ENCODE results near the gene IL21.

Gene IL21

DNA sequence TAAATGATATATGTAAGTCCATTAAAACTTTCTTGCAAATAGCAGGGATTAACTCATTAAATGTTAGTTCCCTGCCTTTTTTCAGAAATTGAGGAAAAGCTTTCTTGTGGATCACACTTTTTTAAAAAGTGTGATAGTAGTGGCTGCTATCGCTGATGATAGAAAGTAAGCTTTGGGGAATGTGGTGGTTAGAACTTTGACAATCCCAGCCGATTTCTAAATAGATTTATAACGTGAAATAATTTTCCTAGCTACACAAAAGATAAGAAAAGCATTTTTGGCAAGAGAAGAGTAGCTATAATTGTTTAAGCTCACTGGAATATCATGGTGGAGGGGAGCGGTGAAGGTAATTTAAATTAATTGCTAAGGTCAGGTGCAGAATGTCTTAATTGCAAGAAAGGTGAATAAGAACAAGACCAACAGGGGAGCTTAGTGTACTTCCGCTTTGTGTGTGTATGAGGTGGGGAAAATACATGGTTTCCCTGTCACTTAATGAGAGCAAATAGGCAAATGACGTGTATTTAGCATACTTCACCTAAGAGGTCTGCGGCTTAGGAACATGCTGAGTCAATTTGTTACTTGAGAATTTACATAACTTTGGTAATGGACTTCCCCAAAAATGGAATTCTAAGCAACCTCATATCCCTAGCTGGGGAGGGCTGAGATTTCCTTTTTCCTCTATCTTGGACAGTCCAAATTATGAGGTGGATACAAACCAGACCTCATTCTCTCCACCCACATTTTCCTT is 11.7 kb upstream of the IL21 start:
- DNase-seq = no peak

DNA sequence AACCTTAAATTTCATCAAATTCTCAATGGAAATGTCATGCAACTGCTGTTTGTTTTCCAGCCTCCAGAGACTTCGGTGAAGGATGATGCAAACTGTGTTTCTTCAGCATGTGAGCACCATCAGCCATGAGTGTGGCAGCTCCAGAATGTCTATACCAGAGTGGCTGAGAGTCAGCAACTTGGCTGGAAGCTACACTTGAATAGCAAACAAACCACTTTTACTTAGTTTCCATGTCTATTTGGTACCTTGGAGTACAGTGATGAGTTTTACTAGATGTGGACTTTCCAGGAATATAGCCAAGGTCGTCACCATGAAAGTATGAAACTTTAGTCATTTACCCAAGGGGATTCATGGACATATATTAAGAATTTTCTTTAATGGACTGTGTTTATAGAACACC is 4.3 kb upstream of the IL21 start:
- no peak for DNase-seq

DNA sequence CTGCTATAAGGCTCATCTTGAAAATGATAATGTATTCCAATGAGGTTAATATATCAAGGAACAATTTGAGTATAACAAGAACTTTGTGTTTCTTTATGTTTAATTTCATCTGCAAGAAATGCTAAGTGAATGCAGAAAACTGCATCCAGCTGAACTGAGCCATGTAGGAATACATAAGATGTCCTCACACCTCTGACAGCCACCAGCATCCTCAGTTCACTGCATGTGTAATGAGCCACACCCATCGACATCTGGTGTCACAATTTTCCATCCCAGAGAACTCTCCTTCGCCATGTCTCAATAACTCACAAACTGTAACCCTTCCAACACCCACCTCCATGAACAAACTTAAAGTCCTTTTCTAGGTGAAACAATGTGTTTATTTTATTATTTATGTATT is 3.3 kb upstream of the IL21 start:
- DNase-seq = no peak

DNA sequence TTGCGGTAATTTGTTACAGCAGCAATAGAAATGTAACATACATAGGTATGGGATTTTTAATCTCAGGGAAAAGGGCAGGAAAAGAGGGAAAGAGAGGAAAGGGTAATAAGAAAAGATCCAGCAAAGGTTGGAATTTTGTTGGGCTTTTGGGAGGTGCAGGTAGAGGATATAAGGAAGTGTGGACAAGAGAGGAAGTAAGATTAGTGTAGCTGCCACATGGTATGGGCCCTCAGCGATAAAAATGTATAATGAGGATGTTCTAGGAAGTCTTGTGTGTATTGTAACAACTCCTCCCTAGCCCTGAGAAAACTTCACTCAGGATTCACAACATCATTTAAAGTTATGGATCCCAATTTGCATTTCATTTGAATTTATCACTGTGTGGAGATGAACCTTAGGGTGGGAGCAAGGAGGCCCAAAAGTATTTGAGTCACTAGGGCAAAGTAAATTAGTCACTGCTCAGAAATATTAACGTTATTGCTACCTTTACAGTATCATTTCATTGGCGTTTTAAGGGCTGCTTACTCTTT is 2.8 kb upstream of the IL21 start:
- no peak for DNase-seq

DNA sequence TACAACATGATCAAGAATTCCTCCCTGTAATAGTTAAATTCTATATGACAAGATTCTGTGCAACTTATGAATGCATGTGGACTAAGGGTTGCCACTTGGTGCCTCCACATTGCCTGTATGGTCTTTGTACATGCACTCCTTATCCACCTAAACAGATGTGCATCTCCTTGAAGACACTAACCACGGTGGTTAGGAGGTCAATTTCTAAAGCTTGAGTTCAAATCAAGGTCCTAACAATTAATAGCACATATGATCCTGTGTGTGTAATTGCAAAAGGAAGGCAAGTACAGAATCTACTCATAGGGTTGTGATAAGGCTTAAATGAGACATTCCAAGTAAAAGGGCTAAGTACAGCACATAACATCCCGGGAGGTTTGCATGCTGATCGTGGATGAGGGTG is 1.5 kb upstream of the IL21 start:
- DNase-seq = no peak

DNA sequence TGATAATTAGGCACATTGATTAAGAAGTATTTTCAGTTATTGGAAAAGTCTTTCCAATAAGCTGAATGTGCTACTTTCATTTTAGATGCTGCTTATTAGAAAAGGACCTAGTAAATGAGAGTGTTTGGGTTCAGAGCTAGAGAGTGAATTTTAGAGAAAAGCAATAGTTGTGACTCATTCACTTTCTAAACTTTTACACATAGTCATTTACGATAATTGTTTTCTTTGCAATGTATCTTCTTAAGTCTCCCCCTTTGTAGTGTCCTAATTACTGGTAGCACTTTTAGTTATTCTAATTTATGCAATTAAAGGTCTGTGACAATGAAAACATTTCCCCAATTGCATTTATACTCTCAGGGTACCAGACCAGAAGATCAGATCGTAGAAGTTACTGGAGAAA is 1.3 kb downstream of the IL21 start:
- no peak for DNase-seq

DNA sequence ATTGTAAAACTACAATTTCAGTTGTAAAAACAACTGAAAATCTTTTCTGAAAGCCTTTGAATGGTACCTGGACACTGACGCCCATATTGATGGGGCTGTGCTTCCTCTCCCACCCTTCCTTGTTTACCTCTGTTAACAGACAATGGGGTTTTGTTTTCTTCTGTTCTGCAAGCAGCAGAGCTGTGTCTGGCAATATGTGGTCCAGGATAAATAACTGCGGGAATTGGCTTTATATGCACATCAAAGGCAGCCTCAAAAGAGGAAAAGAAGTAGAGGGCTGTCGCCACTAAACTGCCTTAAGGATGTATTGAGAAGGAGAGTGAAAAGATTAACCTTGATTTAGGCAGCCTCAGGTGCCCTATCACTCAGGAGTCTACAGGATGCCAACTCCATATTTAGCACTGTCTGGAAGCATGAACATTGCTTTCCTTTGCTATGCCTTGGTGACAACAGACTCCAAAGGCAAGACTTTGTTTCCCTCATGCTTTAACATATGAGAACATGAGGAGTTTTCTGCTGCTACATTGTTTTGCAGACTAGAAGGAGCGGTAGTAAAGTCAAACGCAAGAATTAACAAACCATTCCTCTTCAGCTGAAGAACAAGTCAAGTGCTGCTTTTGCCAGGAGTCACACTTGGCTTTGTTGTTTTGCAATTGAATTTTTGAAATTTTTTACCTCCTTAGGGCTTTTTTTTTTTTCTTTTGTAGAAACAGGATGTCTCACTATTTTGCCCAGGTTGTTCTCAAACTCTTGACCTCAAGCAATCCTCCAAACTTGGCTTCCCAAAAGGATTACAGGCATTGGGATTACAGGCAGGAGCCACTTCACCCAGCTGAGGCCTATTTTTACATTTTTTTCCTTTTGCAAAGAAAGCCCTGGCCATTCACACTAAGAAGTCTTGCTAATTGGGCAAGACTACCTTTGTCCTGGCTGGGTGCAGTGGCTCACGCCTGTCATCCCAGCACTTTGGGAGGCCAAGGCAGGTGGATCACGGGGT is 3.0 kb downstream of the IL21 start:
- DNase-seq = no peak

DNA sequence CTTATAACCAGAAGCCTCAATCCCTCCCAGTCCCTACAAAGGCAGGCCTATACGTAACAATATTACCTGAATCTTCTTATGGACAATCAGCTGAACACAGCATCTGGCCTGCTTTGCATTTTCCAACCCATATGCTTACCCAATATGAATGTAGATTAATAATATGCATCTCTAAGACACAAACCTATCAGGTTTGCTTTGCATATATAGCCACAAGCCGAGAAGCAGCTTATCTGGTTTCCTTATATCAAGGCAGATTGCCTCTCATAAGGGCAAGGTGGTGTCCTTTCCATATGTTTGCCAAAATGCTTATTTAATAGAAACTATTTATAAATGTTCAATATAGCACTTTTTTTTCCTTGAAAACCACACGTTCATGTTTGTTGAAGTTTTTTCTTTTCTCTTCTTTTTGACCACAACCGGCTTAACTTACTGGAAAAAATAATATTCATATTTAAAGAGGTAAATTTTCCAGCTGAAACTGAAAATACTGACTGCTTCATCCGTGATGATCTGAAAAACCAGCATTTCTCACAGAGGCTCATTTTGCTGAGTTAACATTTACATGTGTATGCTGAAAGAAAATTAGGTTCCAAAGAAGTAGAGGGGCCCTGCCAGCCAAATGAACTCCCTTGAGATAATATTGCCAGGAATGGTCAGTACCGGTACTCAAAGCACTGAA is 3.8 kb downstream of the IL21 start:
- DNase-seq = no peak

DNA sequence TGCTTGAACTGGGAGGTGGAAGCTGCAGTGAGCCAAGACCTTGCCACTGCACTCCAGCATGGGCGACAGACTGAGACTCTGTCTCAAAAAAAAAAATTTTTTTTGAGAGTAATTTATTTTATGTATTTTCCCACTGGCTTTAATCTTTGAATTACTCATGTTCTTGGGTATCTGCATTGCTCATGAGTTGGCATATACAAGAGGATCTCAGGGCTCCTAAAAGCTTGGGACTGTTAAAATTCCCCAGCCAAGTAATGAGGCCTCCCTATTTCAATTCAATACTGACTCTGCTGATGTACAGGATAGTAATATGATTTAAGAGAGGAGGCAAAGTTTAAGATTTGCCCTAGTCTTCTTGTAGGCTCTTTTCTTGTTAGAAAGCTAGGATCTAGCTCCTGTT is 6.2 kb downstream of the IL21 start:
- no peak for DNase-seq

DNA sequence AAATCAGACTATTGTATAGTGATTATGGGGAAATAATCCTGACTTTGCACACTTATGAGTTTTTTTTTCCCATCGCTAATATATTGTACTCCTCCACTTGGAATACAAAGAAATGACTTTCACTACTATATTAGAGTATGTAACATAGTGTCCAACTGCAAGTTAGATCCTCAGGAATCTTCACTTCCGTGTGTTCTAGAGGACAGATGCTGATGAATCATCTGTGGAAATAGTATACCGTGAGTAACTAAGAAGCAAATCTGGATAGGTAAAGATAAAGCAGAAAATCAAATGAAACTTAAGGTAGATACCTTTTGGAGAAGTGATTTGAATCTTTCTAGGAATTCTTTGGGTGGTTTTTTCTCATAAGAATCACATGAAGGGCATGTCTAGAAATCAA is 8.3 kb downstream of the IL21 start:
- no peak for DNase-seq

DNA sequence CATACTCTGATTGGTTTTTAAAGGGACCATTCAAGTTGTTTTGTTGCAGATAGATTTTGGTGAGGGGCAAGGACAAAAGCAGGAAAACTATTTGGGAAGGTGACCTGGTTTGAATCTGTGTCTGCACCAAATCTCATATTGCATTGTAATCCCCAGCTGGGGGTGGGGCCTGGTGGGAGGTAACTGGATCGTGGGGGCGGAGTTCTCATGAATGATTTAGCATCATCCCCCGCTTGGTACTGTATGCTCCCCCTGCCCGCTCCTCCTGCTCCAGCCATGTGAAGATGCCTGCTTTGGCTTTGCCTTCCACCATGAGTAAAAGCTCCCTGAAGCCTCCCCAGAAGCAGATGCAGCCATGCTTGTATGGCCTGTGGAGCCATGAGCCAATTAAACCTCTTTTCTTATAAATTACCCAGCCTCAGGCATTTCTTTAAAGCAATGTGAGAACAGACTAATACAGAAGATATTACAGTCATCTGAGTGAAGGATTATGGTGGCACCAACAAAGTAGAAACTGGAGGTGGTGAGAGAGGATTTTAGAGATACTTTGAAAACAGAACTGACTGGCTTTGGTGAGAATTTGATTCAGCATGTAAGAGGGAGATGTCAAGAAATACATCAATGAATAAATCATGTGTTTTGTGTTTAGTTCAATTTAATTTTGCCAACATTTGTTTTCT is 14.4 kb downstream of the IL21 start:
- DNase-seq = no peak

DNA sequence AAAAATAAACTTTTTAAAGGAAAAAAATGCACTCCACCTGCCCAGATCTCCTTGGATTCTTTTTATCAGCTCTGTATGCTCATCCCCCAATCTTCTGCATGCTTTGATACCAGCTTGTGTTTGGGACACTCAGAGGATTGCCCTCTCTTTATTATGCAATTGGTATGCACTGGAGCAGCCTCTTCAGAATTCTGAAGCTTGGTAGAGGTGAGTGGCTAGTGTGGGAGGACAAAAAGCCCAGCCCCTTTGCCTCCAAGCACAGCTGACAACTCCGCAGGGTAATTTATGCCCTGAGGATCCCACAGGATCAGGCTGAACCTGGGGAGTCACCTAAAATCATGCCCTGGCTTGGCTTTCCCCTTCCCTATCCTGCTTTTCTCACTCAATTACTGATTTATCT is 16.7 kb downstream of the IL21 start:
- no peak for DNase-seq

DNA sequence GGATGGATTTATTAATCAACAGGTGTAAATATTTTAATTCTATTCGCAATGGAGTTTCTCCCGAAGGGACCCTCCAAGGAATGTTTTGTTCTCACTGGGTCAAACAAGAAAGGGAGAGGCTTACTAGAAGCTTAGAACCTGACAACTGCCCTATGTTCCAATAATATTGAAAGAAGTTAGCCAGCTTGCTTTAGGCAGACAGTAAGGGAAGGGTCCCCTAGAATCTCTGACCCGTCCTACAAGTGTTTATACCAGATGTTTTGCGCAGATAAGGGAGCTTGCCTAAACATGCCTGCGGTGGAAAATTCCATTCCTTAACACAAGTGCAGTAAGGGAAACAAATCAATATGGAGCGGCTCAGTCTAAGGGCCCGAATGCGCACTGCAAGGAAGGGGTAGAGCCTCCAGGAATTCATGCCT is 17.7 kb downstream of the IL21 start:
- DNase-seq = no peak

DNA sequence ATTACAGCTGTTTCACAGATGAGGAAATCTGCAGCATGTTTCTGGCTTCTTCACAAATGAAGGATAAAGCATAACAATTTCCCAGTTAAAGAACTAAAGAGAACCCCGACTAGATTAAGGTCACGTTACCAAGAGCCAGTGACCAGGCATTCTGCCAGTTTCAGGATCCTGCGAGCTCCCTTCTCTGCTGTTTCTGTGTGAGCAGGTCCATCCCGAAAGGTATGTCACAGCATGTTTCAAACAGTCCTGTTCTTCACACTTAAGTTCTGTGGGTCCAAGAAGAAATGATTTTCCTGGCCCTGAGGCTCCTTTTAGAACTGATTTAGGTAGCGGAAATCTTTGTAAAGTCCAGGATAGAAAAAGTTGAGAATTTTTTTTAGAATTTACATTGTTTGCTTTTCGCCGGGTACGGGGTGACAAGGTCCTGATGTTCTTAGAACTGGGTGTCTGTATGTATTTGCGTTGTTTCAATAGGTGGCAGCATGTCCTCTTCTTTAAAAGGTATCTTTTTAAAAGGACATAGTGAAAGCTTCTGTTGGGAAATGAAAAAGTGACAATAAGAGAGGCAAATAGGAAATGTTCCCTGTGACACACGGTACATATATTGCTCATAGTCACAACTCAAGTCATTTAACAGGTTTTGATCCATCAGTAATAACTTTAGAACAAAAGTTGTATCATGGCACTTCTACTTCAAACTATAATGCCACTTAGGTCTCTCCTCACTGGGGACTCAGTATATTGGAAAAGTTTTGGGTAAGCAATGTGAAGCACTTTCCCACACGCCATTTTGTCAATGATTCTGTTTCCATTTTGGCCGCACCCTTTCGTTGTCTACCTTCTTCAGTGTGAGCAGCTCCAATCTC is 18.4 kb downstream of the IL21 start:
- DNase-seq = peak; percentile 60

DNA sequence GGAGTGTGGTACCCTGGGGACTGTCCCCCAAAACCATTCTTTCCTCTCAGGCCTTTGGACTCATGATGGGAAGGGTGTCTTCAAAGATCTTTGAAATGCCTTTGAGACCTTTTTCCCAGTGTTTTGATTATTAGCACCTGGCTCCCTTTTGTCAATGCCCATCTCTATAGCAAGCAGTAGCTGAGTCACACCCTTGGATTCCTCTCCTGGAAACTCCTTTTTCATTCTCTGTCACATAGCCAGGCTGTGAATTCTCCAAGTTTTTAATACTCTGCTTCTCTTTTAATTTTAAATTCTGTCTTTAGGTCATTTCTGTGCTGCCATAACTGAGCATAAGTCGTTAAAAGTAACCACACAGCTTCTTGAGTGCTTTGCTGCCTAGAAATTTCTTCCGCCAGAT is 29.7 kb downstream of the IL21 start:
- DNase-seq = no peak

DNA sequence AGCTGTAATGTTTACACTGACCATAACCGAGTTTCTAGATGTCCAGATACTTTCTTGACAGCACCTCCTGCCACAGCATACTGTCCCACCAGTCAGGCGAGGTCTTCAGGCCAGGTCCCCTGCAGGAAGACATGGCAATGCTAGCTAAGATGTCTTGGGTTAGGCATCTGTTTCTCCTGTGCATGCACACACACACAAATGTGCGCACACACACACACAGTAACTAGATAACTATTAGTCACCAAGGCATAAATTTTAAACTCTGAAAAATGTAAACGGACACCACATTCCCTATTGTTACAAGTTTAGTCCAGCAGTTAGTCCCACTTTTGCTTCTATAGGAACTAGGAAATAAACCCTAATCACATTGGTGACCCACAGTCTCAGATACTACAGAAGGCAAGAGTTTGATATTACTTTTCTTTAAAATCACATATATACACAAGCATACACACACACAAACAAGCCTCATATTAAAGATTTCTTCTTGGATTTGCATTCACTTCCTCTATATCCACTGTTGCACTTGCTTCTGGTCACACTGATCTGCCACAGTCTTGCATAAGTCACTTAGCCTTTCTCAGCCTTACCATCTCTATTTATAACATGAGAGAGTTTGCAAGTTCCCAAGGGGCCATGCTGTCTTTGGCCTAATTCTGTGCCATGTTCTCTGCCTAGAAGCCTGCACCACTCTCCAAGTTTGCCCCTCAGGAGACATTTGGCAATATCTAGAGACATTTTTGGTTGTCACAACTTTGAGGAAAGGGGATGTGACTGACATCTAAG is 32.2 kb downstream of the IL21 start:
- no peak for DNase-seq

DNA sequence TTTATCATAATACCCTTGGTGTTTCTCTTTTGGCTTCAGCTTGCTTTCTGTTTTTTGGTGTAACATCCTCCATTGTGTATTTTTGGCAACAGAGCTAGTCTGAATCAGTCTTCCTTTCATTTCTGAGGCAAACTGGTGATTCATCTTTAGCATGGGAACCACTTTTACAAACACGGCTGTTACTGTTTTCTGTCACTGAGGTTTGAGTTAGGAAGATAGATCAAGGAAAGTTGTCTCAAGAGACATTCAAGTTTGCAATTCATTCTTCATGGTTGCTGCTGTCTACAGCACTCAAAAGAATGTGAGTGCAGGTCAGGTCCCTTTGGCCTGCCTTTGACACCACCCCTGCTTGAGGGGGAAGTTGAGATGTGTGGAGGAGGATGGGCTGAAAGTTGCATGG is 36.3 kb downstream of the IL21 start:
- peak; percentile 73 for DNase-seq

DNA sequence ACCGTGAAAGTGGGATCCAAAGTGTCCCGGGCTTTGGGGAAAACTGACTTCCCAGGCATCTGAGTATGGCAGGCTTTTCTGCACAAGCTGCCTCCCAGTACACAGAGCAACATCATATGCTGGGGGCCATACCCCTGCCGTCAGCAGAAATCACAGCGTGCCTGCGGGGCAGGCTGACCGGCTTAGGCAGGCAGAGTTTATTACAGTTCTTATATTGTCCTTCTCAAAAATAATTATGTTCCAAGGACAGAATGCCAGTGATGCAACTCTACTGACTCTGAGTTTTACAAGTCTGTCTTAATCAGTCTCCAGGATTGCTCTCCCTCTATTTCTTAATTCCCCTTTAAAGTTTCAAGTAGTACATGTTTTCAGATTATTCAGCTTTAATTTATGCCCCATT is 37.0 kb downstream of the IL21 start:
- DNase-seq = no peak

DNA sequence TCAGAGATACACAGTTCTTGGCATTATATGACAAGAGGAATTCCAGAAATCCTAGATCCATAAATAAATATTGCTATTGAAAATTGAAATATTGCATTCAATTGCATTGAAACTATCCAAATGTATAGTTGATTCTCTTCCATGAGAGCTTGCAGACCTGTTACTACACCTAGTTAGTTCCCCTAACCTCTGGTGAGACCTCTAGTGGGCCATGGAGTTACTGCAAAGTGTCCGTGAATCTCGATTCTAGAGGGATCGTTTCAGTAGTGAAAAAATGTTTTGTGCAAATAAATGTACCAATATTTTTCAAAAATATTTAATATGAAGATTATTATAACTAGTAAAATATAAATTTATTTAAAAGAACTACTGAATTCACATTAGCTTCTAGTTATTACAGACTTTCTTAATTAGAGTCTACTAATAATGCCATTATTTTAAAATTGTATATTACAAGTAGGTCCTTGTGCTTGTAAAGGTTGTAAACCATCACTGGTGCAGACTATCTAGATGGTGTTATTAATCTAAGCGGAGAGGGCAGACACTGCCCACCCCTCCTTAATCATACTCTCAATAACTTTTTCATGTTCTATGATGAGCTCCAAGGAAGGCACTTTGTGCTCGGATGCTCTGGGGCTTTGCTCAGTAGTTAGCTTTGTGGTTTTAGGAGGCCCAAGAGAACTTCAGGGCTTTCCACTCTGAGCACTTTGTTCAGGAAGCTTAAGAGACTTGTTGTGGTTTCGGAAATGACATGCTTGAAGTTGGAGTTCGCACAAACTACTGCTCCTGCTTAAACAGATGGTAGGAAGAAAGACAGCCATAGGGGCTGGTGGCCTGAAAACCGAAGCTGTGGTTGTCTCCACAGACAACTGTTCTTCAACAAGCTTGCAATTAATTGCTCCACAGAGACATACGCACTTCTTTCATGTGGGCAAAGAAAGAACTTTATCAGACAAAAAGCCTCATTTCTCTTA is 42.8 kb downstream of the IL21 start:
- DNase-seq = peak; percentile 31

DNA sequence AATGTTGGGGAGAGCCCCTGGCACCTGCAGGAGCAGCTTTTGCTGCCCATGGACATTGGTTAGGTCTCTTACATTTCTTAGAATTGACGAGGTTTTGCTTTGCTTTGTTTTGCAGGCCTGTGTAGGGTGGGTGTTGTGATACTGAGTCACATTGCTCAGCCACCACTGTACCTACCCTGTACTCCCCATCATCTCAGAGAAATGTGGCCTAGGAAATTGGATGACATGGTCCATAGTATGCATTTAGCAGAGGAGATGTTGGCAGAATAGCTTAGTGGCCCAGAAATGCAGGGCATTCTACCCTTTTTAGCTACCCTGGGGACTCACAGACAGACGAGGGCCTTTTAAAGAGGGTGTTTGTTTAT is 43.7 kb downstream of the IL21 start:
- DNase-seq = no peak
